22Rv1 (cell line): Measurements from ENCODE around the gene OPALIN.

ENCODE experiments used
- ZFX ChIP-seq: fragments of 450-650 bp; IDR thresholded peaks from 2 replicates; pipeline ENCODE4 v1.6.1; 2017; ENCODE audit warnings: antibody characterized with exemption, borderline replicate concordance
- TF ChIP-seq, protein P1 (sequence below): fragments of 450-650 bp; IDR thresholded peaks from 2 replicates; pipeline ENCODE4 v1.5.1; 2017; ENCODE audit warnings: mild to moderate bottlenecking

- TF ChIP-seq, protein P1, sequence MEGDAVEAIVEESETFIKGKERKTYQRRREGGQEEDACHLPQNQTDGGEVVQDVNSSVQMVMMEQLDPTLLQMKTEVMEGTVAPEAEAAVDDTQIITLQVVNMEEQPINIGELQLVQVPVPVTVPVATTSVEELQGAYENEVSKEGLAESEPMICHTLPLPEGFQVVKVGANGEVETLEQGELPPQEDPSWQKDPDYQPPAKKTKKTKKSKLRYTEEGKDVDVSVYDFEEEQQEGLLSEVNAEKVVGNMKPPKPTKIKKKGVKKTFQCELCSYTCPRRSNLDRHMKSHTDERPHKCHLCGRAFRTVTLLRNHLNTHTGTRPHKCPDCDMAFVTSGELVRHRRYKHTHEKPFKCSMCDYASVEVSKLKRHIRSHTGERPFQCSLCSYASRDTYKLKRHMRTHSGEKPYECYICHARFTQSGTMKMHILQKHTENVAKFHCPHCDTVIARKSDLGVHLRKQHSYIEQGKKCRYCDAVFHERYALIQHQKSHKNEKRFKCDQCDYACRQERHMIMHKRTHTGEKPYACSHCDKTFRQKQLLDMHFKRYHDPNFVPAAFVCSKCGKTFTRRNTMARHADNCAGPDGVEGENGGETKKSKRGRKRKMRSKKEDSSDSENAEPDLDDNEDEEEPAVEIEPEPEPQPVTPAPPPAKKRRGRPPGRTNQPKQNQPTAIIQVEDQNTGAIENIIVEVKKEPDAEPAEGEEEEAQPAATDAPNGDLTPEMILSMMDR = no peak
- no peak for TF ChIP-seq ZFX
These were observed 34.4 kb downstream of the OPALIN start for GRCh38 chr10:96324447-96324846.
